HepG2 (cell line): ENCODE measurements around the gene TP53AIP1. TPM values are rescaled to one million over a fixed set of nuclear protein-coding genes. Genes with fewer than 3 reads are reported as not detected.

ENCODE experiments used
- ATAC-seq: fragments of 200-7000 bp; cut with Tn5 transposase; 3 replicates; pipeline ENCODE4 v1.9.1; 2020; ENCODE audit warnings: mild to moderate bottlenecking, moderate library complexity
- BruUV-seq: library from RNA; stranded (reverse); fragments of 400-500 nt; replicated peaks from 2 replicates; lab custom pipeline; 2021; lab: Mats Ljungman, UMichigan
- CTCF ChIA-PET: fragments of 300-600 bp; formaldehyde crosslinking; extraction: SDS; loops from one replicate; lab custom pipeline; 2021; ENCODE audit warnings: low total read pairs, inconsistent platforms, low intra/inter-chr PET ratio; lab: Yijun Ruan, JAX
- POLR2A ChIA-PET: fragments of 350-600 bp; sonication (Branson Sonifier 250); formaldehyde crosslinking; loops from one replicate; lab custom pipeline; 2020; ENCODE audit warnings: antibody characterized with exemption, inconsistent platforms; lab: Yijun Ruan, JAX
- DNase-seq: peaks from one replicate; pipeline ENCODE4 v3.0.0-alpha.2; 2015; ENCODE audit warnings: low spot score
- FAIRE-seq: peaks from 3 replicates; lab custom pipeline; 2011; peaks lifted over from hg19 to GRCh38; lab: Jason Lieb, UNC
- H2AFZ ChIP-seq: one replicate; pipeline ENCODE4 v1.6.1; 2011; ENCODE audit warnings: low read length, inconsistent platforms
- H3K27ac ChIP-seq: fragments of 300-600 bp; 3 replicates; pipeline ENCODE4 v1.8.0; 2011; ENCODE audit warnings: mixed run types, mild to moderate bottlenecking, mixed read lengths, low read length, inconsistent platforms; ENCODE audit not compliant: insufficient read depth; ENCODE audit errors: extremely low read length
- H3K27me3 ChIP-seq, 2 experiments: fragments of 200-600 bp in 1 of 2; 2 replicates in 1 of 2; 3 replicates in 1 of 2; pipeline versions ENCODE4 v1.6.0 to v1.8.0; 2011; ENCODE audit warnings: low read length in 2 of 2, mild to moderate bottlenecking in 2 of 2, moderate library complexity in 2 of 2, inconsistent platforms in 1 of 2; ENCODE audit not compliant: insufficient read depth in 2 of 2, control insufficient read depth in 1 of 2
- H3K36me3 ChIP-seq, 2 experiments: fragments of 200-600 bp in 1 of 2; replicated peaks in 1 of 2; 2 replicates in 1 of 2; 3 replicates in 1 of 2; pipeline versions ENCODE4 v1.5.1 to v1.8.0; 2011; ENCODE audit warnings: low read length in 2 of 2, inconsistent platforms in 1 of 2; ENCODE audit not compliant: insufficient read depth in 2 of 2, control insufficient read depth in 1 of 2
- H3K4me1 ChIP-seq: 2 replicates; pipeline ENCODE4 v1.5.1; 2012; ENCODE audit warnings: low read length, inconsistent platforms; ENCODE audit not compliant: insufficient read depth
- H3K4me2 ChIP-seq: 2 replicates; pipeline ENCODE4 v1.6.0; 2011; ENCODE audit warnings: low read depth, low read length, inconsistent platforms
- H3K4me3 ChIP-seq, 3 experiments: fragments of 200-600 bp in 1 of 3; sonication (generic), shearing (Covaris generic) in 1 of 3; replicated peaks in 1 of 3; 2 replicates each; pipeline ENCODE4 v1.5.1; 2011 to 2016; ENCODE audit warnings: low read length in 3 of 3, inconsistent platforms in 2 of 3, low read depth in 2 of 3, mild to moderate bottlenecking in 2 of 3, control low read depth in 1 of 3, mixed read lengths in 1 of 3; ENCODE audit not compliant: insufficient read depth in 1 of 3
- H3K79me2 ChIP-seq: one replicate; pipeline ENCODE4 v1.6.1; 2011; ENCODE audit warnings: low read length, inconsistent platforms; ENCODE audit not compliant: insufficient read depth
- H3K9ac ChIP-seq: 2 replicates; pipeline ENCODE4 v1.6.0; 2011; ENCODE audit warnings: mild to moderate bottlenecking, low read depth, low read length, inconsistent platforms; ENCODE audit not compliant: insufficient read depth
- H3K9me3 ChIP-seq: 2 replicates; pipeline ENCODE4 v1.5.1; 2012; ENCODE audit warnings: mild to moderate bottlenecking, low read length
- H4K20me1 ChIP-seq: 2 replicates; pipeline ENCODE4 v1.6.0; 2011; ENCODE audit warnings: inconsistent platforms, mild to moderate bottlenecking, low read length, moderate library complexity; ENCODE audit not compliant: insufficient read depth
- FOXC1 ChIP-seq: sonication (generic); formaldehyde crosslinking; IDR thresholded peaks from 2 replicates; pipeline ENCODE4 v1.8.0; 2022; ENCODE audit warnings: mild to moderate bottlenecking, missing genetic modification reagents, borderline replicate concordance
- FOXP4 ChIP-seq: sonication (generic); formaldehyde crosslinking; IDR thresholded peaks from 2 replicates; pipeline ENCODE4 v1.4.0; 2020; ENCODE audit warnings: missing genetic modification reagents
- MNT ChIP-seq: fragments of 450-650 bp; IDR thresholded peaks from 2 replicates; pipeline ENCODE4 v1.6.1; 2016
- SOX13 ChIP-seq, 3 experiments: fragments of 450-650 bp in 1 of 3; sonication (generic) in 1 of 3; formaldehyde crosslinking in 1 of 3; IDR thresholded peaks in 2 of 3; conservative IDR thresholded peaks in 1 of 3; 2 replicates each; pipeline versions ENCODE4 v1.5.0 to v1.6.1; 2016 to 2020; ENCODE audit warnings: antibody characterized with exemption in 1 of 3, mild to moderate bottlenecking in 1 of 3, missing compliant biosample characterization in 1 of 3, missing genetic modification reagents in 1 of 3, moderate library complexity in 1 of 3
- TCF7 ChIP-seq: sonication (generic); IDR thresholded peaks from 2 replicates; pipeline ENCODE4 v1.6.1; 2016; ENCODE audit warnings: antibody characterized with exemption, low read depth
- WGBS: methylation state at CpG from one replicate; pipeline ENCODE4 v1.1.6; 2017; ENCODE audit warnings: low lambda C conversion rate; 5-methylcytosine and 5-hydroxymethylcytosine counted together
- in situ Hi-C: cut with HindIII; loops from 2 replicates; pipeline ENCODE4 v1.10.0; 2017; ENCODE audit warnings: low pct_unique_long_range_greater_than_20kb; ENCODE audit not compliant: extremely low pct_ligation_motif_present
- intact Hi-C: fragments of 100-400 bp; cut with micrococcal nuclease; formaldehyde crosslinking; loops from one replicate; pipeline ENCODE4 v1.10.0; 2022; ENCODE audit not compliant: unreplicated experiment
- polyA plus RNA-seq, 8 experiments: library from polyadenylated mRNA; depleted of rRNA in 3 of 8; stranded (reverse) in 7 of 8; unstranded in 1 of 8; fragments of >200 nt; fragmentation: Illumina TruSeq in 4 of 8; extraction: Trizol in 4 of 8; gene quantifications; 2 replicates each; pipeline versions ENCODE4 v1.2.1 to v1.2.3, GENCODE V29; 2011 to 2016; ENCODE audit warnings: low read depth in 4 of 8, missing spikeins in 1 of 8, mixed read lengths in 1 of 8; ENCODE audit not compliant: insufficient read depth in 1 of 8
- total RNA-seq, 5 experiments: library from RNA; depleted of rRNA; stranded (reverse); fragments of >200 nt; fragmentation: Illumina TruSeq; extraction: Trizol; gene quantifications; 2 replicates each; pipeline ENCODE4 v1.2.3, GENCODE V29; 2016; ENCODE audit warnings: low read depth in 1 of 5

The TP53AIP1 gene
- total and polyA plus RNA-seq, 2 of the 13 experiments (the other 11 are each of a cell fraction or from before 2014, with no cell fraction given), result 0.11 TPM; not detected in 1

GRCh38 chr11:128889657-128890213, 52.9 kb downstream of the TP53AIP1 start:
- Histone ChIP-seq H3K9me3 (no peaks in the 10 kb centered on the region), H3K4me2 (no peak overlapping the region), H3K4me3 (no peak overlapping the region), H3K9ac (no peak overlapping the region), H4K20me1 (no peaks in the 10 kb centered on the region), H3K4me1 (peaks cover 19% of the 10 kb centered on the region), H3K36me3 (no peaks in the 10 kb centered on the region), H3K27ac (no peak overlapping the region), H2AFZ (no peak overlapping the region), H3K27me3 (peaks cover 11 to 65% of the 10 kb centered on the region in 2 experiments), H3K79me2 (no peaks in the 10 kb centered on the region)
- FAIRE-seq (no peak), ATAC-seq (no peak), DNase-seq (no peak)
- TF ChIP-seq SOX13 (IDR thresholded peaks at IDR 0.05) (no peak), SOX13 (CRISPR knock-in tag; conservative IDR thresholded peaks at IDR 0.05 in 1 of 2, IDR thresholded peaks at IDR 0.05 in 1 of 2) (no peak), FOXP4 (CRISPR knock-in tag) (no peak), FOXC1 (CRISPR knock-in tag) (no peak), MNT (no peak), TCF7 (no peak)
- intact Hi-C loops (no loop called here), in situ Hi-C loops (loop anchor here (5.0 to 25.0 kb wide), 3 partner anchors 68 to 798 kb away; no protein-coding TSS in a partner anchor)
- ChIA-PET POLR2A (no interaction called here), CTCF (no interaction called here)
- 52% methylated on average over 7 of the region's 8 CpGs for WGBS
- no TSS peak for BruUV-seq
